Colon (tissue), 2 donors: ENCODE measurements around the gene PRDM5.
"Not testable (repeated sequence)": the region's sequence is repeated elsewhere in the genome, so short reads cannot be mapped to it uniquely, and the experiment has no call there.

Experiments
- FAIRE-seq: peaks from 2 replicates; lab custom pipeline; 2012; peaks lifted over from hg19 to GRCh38; lab: Jason Lieb, UNC
- donor health status: control.
- donor health status: control.

PRDM5 gene

DNA sequence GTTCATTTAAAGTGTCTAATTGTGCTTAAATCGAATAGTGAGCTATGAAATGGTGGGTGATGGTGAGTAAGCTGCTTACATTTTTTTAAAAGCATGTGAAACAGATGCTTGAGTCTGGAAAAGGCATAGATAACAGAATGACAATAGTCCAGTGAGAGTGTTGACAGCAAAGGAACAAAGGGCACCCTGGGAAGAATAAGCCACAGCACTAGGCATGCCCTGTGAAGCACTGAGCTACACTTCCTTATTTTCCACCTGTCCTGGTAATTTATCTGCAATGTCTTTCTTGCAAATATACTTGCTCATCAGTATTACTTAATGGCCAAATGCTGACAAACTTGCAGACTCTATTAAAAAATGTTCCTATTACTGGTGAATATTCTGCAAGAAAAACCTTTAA, 168.7 kb downstream of the PRDM5 start:
- no peak for FAIRE-seq

DNA sequence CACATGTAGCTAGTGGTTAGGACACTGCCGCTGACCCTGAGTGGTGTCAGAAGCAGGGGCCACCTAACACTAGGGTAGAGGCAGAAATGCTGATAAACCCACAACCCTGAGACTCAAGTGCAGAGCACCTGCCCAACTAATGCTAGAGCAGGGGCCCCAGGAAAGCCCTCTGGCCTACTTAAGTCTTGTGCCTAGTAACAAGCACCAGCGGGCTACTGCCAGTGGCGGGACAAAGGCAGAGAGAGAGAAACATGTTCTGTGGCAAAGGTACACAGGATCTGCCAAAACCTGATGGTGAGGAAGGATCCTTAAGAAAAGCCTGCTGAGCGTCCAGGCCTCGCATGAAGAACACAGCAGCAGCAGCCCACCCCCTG, 172.4 kb downstream of the PRDM5 start:
- no peak for FAIRE-seq

DNA sequence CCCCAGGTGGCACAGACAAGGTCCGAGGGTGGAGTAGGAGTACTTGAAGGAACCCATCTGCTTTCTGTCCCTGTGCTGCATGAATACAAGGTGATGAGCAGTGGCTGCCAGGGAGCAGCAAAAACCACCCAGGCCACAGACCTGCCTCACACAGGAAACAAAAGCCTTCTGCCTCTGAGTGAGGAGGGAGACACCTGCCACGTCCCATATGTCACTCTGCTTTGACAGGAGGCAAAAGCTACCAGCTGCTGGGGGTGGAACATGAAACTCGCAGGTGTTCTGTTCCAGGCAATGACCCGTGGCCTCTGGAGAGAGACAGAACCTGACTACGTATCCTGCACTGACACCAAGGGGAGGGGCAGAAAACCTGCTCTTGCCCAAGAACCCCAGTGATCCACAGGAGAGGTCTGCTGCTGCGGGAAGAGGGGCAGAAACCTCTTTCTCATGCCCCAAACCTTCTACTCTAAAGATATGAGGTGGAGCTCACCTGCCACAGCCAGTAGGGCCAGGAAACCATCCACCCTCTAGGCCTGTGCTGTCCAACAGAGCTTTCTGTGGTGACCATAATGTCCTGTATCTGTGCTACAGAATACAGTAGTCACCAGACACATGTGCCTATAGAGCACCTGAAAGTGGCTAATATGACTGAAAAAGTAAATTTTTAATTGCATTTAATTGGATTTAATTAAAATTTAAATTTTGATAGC, 172.9 kb downstream of the PRDM5 start:
- FAIRE-seq: no peak

DNA sequence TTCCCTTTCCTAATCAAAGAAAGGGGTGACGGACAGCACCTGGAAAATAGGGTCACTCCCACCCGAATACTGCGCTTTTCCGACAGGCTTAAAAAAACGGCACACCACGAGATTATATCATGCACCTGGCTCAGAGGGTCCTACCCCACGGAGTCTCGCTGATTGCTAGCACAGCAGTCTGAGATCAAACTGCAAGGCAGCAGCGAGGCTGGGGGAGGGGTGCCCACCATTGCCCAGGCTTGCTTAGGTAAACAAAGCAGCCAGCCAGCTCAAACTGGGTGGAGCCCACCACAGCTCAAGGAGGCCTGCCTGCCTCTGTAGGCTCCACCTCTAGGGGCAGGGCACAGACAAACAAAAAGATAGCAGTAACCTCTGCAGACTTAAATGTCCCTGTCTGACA, 180.9 kb downstream of the PRDM5 start:
- FAIRE-seq: not testable (repeated sequence)

DNA sequence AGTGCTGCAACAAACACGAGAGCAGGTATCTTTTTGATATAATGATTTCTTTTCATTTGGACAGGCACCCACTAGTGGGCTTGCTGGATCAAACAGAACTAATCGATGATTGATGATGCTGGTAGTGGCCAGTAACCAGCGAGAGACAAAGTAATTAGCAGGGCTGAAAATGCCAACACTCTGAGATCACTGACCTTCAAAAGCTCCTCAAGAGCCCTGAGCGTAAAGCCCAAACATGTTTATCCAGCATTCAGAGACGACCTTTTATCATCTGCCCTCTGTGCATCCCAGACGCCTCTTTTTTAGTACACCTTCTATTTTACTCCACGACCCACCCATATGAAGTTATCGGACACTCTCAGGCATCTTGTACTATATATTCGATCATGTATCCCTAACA, 186.2 kb downstream of the PRDM5 start:
- no peak for FAIRE-seq

DNA sequence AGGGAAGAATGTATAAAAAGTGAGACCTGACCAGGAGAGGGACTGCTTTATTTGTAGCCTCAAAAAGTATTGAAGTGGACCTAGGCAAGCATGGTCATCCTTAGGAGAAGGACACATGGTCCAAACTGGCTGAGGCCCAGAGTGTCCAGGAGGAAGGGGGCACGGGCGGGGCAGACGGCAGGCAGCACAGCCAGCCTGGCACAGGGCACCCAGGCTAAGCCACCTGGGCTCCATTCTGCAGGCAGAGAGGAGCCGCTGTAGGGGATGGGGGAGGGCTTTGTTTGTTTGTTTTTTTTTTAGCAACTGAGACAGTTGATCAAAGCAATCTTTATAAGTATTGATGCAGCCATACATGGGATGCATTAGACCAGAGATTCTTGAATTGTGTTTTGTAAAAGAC, 188.6 kb downstream of the PRDM5 start:
- no peak for FAIRE-seq

DNA sequence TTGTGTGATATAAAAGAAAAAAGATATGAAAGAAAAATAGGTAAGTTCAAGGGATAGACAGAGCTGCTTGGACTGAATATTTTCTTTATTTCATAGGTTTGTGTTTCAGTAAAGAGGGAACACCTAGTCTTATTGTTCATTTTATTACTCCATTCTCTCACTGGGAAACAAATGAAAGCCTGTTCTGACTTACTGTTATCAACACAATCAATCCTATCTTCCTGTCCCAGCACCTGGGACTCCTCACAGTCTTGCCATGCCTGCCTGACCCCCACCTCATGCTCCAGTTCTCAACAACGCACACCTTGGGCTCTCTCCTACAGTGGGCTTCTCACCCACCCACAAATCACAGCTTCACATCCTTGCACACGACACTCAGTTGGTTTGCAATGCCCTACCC, 189.5 kb downstream of the PRDM5 start:
- FAIRE-seq: no peak

DNA sequence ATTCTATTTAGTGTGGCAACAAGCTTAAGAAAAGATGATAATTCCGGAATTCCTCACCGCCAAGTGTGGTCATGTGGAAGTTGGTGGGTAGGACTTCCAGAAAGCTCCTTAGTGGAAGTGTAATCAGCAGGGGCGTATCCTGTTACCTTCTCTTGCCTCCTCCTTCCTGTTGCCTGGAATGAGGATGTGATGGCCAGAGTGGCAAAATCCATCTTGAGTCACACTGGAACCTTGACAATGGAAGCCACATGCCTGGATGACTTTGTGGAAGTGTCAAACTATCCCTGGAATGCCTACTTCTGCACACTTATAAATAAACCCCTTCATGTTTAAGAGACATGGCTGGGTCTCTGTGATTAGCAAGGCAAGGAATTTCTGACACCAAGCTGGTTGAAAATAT, 191.0 kb downstream of the PRDM5 start:
- FAIRE-seq: no peak

DNA sequence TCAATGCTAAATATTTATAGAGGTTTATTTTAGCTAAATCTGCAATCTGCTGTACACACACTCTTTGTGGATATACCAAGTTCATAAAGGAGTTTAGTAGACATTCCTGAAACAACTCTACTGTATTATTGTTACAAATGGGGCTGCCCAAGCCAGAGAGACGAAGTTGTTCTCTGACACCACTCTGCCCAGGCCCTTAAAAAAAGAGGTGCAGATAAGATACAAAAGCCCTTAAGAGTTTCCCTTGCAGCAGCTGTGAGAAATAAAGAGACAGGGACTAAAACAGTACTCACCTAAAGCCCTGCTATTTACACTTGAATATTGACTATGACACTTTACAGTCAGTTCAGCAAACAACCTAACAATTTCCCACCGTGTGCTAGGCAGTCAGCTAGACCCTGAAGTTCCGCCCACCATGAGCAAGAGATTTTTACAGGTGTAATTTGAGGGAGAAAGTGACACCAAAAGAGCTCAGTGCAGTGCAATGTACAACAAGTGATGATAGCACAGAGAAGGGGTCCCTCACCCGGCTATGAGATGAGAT, 191.7 kb downstream of the PRDM5 start:
- no peak for FAIRE-seq

DNA sequence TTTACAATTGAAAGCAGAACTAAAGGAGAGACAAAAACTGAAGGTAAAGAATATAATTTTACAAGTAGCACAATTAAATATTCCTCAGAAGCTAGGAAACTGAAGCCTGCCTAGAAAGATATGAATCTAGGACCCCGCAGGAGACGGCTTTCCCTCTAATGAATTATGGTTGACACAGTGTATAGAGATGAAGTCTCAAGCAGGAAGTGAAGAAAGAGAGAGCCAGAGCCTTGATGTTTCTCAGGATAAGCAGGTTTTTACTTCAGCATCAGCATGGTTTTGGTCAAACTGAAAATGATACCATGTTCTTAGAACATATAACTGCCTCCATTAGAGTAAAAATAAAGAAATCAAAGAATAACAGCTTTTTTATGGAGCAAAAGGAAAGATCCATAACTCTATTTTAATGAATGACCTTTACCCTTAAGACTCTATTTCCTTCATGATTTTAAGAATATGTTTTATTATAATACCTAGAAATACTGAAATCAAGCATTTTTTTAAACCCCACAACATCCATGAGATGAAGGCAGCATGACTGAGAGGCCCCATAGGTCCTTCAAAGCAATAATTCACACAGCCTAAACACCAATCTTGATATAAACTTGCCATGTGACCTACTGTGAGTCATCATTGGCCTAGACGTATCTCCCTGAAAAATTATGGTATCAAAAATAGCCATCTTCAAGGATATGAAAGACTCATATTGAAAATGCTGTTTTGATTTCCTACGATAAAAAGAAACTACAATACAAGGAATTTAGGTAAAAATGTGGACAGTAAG, 193.4 kb downstream of the PRDM5 start:
- FAIRE-seq: no peak

DNA sequence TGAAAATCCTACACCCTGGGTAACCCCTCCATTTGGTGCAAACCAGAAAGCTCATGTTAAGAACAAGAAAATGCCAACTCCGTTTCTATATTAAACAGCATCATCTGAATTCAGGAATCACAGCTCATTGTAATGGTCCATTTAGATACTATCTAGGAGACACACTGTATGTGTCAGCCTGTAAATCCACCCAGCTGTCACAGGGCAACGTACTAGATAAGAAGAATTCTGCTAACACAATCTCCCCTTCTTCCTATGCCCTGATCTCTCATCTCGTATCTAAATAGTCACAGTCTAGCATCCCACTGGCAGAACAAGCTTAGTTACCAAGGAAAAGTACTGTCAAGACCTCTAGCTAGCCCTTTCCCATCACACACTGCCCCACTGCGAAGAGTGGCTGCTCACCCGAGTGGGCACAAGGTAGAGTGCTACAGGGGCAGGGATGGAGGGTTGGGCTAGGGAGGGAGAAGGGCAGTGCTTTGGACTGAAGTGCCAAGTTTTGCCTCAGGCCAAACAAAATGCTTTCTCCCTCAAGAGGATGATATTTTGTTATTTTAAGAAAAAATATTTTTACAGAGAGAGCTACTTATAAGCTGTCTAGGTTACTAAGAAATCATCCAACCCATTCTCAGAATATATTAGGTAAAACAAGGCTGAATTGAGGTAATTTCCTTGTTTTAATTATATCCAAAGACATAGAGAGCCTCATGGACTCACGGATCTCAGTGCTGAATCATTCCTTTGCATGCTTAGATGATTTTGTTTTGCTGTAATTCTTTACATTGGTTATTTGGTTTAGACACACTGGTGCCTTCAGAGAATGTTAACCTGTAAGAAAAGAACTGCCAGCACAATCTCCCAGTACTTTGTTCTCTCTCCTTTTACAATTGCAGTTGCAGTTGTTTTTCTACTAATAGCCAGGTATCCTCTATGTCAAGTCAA, 196.6 kb downstream of the PRDM5 start:
- no peak for FAIRE-seq

DNA sequence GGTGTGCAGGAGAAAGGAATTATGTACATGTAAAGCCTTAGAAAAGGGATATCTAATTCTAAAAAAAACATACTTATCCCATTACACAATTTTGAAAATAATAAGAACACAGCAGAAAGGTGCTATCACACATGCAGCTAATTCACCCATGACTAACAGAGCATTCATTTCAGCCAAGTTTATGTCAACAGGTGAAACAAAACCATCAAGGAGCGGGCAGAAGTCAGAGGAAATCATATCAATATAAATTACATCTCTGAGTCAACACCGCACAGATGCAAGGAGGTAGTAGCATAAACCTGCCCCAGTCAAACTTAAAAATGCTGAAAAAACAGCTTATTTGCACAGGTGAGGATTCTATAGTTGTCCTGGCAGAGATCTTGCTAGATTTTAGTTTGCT, 197.9 kb downstream of the PRDM5 start:
- no peak for FAIRE-seq

DNA sequence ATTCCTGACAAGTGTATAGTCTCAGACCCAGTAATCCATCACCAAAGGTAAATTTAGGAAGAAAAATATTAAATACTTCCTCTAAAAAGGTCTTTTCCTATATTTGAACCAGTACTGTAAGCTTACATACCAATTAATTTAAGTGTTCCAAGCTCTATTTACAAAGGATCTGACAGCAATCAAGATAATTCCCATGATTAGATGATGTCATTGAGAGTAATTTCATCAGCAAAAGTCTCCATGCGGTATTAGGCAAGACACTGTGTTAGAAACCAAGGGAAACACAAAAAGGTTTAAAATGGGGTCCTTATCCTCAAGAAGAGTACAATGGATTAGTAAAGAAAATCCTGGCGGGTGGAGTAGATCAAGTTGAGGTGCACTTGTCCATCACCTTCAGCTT, 198.5 kb downstream of the PRDM5 start:
- no peak for FAIRE-seq

DNA sequence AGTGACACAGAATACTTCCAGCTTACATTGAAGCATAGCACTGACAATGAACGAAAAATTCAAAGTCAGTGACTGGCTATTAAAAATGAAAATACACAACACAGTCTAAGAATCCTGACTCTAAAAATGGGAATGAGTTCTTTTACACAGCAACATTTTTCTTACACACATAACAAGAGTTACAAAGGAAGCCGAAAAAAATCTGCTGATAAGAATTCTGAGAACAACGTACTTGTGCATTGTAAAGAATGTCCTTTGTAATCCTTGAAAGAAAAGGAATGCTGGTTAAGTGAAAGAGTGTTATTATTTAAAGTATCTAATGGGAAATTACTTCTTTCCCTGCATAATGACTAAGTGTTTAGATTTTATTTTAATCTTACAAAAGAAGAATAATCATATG, 199.4 kb downstream of the PRDM5 start:
- FAIRE-seq: peak; percentile 62

DNA sequence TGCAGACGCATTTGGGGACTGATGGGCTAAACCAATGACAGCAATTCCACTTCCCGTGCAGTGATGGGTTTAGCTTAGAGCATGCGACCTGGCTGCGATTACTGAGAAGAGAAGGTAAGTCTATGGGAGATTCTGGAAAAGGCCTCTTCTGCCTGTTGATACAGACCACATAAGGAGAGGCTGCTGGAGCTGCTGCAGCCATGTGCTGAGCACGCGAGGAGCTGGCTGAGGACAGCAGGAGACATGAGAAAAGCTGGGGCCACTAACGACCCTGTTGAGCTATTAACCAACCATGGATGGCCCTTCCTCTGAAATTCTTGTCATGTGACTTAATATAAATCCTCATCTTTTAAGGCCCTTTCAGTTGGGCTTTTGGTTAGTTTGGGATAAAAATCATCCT, 199.9 kb downstream of the PRDM5 start:
- no peak for FAIRE-seq

DNA sequence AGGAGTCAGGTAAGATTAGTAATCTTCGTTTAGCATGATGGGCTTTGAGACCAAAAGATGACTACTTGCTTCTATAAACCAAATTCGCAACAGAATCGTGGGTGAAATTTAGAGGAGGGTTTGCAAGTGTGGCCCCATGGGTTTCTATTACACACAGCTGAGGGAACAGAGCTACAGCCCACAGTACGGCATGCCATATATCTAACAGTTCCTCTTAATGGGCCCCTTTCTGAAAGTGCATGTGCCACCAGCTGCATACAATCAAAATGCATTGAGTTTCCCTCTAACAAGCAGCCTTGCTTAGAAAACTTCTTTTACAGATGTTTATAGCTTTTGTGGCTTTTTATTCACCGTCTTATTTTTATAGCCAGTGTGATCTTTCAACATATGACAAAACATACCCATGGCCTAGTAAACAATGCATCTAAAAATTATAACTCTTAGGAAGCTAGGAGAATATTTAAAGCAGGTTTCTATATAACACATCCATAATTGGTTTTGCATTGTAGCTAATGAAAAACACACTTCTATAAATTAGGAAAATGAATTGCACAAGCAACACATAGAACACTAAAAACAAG, 202.1 kb downstream of the PRDM5 start:
- FAIRE-seq: no peak

DNA sequence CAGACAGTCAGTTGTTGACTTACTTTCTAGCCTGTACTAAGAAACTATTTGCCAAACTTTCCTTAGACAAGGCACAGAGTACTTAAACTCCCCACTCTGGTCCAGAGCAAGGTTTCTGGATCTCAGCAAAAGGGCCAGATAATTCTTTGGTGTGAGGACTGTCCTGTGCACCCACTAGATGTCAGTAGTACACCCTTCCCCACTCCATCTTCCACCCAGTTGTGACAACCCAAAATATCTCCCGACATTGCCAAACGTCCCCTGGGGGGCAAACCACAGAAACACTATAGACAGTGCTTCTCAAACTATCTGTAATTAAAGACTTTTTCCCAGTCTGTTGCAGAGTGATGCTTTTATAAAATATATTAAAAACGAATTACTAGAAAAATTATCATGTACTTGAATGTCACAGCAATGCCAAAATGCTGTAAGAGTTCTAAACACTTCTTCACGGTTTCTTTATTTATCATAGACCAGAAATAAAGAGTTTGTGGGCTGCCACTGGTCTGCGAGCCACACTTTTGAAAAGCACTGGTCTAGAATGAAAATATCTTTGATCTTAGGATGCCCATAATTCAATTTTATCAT, 203.5 kb downstream of the PRDM5 start:
- no peak for FAIRE-seq

DNA sequence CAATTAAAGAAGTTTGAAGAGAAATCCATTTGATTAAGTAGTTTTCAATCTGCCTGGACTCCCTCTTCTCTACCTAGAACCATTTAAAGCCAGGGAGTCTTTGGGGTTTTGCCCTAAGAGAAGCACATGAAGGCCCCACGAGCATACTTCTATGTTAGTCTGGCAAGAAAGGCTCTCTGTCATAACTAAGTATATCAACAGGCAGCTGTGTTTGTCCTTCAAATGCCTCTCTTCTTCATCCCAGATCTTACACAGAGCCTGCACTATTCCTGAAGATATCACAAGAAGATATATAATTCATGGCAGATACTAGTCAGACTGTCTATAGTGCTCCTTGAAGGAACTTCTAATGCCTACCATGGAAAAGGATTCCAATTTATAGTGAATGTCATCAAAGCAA, 206.2 kb downstream of the PRDM5 start:
- no peak for FAIRE-seq

DNA sequence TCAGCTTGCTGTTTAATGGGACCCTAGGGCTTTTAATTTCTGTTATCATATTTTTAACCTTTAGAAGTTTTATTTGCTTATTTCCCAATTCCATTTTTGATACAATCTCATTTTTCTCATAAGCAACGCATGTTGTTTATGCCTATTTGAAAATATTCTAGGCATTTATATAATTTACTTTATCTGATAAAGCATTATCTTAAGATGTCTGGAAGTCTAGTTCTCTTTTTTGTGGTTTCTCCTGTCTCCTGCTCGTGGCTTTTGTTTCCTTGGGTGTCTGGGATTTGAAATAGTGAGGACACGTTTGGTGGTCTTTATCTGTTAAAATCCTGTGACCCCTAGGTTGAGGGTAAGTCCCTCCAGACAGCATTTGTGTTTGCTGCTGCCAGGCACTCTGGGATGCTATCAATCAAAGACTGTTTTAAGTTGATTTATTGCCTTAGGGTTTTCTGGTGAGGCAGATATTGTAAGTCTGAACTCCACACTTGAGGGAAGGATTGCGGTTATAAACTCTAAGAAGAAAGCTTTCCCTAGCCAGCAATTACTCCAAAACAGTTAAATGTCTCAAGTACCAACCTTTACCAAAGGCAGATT, 208.0 kb downstream of the PRDM5 start:
- FAIRE-seq: no peak

DNA sequence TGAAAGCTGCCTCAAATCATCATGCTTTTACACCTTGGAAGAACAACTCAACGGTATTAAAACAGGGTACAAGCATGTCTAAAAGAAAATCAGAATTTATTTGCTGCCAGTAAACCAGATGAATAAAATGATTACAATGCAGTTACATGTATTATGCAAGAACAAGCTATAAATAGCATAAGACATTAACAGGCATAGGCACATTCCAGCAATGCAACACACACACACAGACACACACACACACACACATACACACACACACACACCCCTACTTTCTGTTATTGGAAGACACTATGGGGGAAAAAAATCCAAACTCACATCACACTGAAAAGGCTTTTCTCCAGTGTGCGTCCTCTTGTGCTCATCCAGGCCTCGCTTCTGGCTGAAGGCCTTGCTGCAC, 212.5 kb downstream of the PRDM5 start:
- FAIRE-seq: no peak

DNA sequence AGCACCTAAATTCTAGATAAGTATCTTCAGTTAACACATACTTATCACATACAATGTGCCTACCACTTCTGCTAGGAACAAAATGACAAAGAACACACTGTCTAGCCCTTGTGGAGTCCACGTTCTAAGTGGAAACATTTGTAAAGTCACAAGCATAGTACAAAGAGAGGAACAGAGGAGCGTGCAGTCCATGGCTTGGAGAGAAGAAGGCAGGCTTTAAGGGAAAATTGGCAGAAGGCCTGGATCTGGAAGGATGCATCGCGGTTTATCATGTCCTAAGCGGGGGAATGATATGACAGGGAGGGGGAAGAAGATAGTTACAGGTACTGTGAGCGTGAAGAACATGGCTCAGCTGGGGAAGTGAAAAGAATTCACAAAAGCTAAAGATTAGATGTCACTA, 218.0 kb downstream of the PRDM5 start:
- FAIRE-seq: no peak
